Activated T-cell treated with anti-CD3 and anti-CD28 coated beads, Interleukin-2, amount 50 U/mL, for 4 hours (primary cell): Measurements from ENCODE around the gene TENM4. TPM values are rescaled to one million over a fixed set of nuclear protein-coding genes. Genes with fewer than 3 reads are reported as not detected.

Experiments
- ATAC-seq, 2 donors: fragments of 200-7000 bp; cut with Tn5 transposase; one replicate each; pipeline ENCODE4 v1.10.0; 2021
- DNase-seq: peaks from one replicate; pipeline ENCODE4 v3.0.0-alpha.2; 2020
- H3K27me3 Mint-ChIP-seq: one replicate; pipeline ENCODE4 v1.8.0; 2021; ENCODE audit warnings: low read depth, mixed read lengths
- H3K36me3 Mint-ChIP-seq: one replicate; pipeline ENCODE4 v1.8.0; 2022; ENCODE audit warnings: mixed read lengths; ENCODE audit not compliant: insufficient read depth
- H3K4me1 Mint-ChIP-seq: one replicate; pipeline ENCODE4 v1.8.0; 2021; ENCODE audit warnings: low read depth, mixed read lengths
- H3K4me3 Mint-ChIP-seq: one replicate; pipeline ENCODE4 v1.8.0; 2021; ENCODE audit warnings: mild to moderate bottlenecking, moderate library complexity, mixed read lengths
- H3K9me3 Mint-ChIP-seq: one replicate; pipeline ENCODE4 v1.8.0; 2021; ENCODE audit warnings: mixed read lengths
- total RNA-seq, 3 donors: library from RNA; stranded (reverse); gene quantifications; one replicate each; pipeline ENCODE4 v1.2.1, GENCODE V29; 2021

The TENM4 gene
- total RNA-seq, 3 donors from 2014 or later: 0.10 to 0.30 TPM; not detected in 1

- ATAC-seq (no peak), DNase-seq (no peak)
- H3K27me3 Mint-ChIP-seq: peaks cover 29% of the 10 kb centered on the region
- H3K4me1 Mint-ChIP-seq: no peaks in the 10 kb centered on the region
- H3K4me3 Mint-ChIP-seq: no peak overlapping the region
- no peaks in the 10 kb centered on the region for H3K9me3 Mint-ChIP-seq
- no peaks in the 10 kb centered on the region for H3K36me3 Mint-ChIP-seq
These were observed 742.2 kb downstream of the TENM4 start for GRCh38 chr11:78698612-78699011.

GRCh38 chr11:78696177-78696576 is 744.7 kb downstream of the TENM4 start:
- H3K4me3 Mint-ChIP-seq: no peak overlapping the region
- DNase-seq: no peak
- H3K27me3 Mint-ChIP-seq: peaks cover 28% of the 10 kb centered on the region
- H3K9me3 Mint-ChIP-seq: no peaks in the 10 kb centered on the region
- H3K36me3 Mint-ChIP-seq: no peaks in the 10 kb centered on the region
- H3K4me1 Mint-ChIP-seq: no peaks in the 10 kb centered on the region
- ATAC-seq: no peak

DNA sequence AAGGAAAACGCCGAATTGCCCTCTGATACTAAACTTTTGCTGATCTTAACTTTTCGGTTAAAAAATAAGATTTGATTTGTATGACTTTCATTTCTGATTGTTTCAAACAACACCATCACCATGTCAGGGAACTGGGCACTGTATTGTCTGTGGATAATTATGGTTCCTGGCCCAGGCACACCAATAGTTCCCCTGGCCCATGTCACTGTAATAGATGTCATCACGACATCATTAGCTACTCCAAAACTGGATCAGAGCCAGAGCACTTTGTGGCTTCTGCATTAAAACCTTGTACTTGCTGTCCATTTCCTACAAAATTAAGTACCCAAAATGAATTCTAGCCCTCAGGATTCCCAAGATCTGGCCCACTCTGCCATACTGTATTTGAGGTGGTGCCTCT is 746.7 kb downstream of the TENM4 start:
- H3K36me3 Mint-ChIP-seq: no peaks in the 10 kb centered on the region
- no peak overlapping the region for H3K4me3 Mint-ChIP-seq
- H3K27me3 Mint-ChIP-seq: peaks cover 30% of the 10 kb centered on the region
- H3K9me3 Mint-ChIP-seq: no peaks in the 10 kb centered on the region
- H3K4me1 Mint-ChIP-seq: no peaks in the 10 kb centered on the region
- DNase-seq (no peak), ATAC-seq (no peak)

- no peaks in the 10 kb centered on the region for H3K4me1 Mint-ChIP-seq
- DNase-seq (no peak), ATAC-seq (no peak)
- no peaks in the 10 kb centered on the region for H3K36me3 Mint-ChIP-seq
- H3K9me3 Mint-ChIP-seq: no peaks in the 10 kb centered on the region
- H3K4me3 Mint-ChIP-seq: no peak overlapping the region
- H3K27me3 Mint-ChIP-seq: peaks cover 19% of the 10 kb centered on the region
These were observed 749.6 kb downstream of the TENM4 start for GRCh38 chr11:78691215-78691614.

DNA sequence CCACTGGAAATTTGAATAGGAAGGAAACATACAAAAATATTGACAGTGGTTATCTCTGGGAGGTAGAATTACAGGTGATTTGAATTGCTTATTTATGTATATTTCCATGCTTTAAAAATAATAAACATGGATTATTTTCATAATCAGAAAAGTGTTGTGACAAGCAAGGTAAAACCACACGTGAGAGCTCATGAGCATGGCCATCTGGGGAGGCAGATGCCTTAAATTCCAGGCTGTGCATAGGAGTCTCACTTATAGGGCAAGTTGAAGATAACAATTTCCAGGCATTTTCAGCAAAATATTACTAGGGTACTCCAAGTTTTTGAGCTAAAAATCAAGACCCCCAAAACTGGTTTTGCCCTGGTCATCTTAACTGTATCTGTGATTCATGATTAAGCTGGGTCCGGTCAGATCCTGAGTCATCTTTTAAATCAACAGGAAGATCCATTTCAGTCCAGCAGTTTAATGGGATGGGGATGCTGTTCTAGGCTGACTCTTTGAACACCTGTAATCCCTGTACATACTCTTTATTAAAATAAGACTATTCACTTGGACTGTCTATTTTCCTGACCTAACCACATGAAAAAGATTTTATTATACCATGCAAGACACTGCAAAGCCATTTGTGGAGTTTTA is 750.4 kb downstream of the TENM4 start:
- DNase-seq (no peak), ATAC-seq (no peak)
- H3K36me3 Mint-ChIP-seq: no peaks in the 10 kb centered on the region
- no peaks in the 10 kb centered on the region for H3K4me1 Mint-ChIP-seq
- no peaks in the 10 kb centered on the region for H3K9me3 Mint-ChIP-seq
- H3K4me3 Mint-ChIP-seq: no peak overlapping the region
- peaks cover 15% of the 10 kb centered on the region for H3K27me3 Mint-ChIP-seq

DNA sequence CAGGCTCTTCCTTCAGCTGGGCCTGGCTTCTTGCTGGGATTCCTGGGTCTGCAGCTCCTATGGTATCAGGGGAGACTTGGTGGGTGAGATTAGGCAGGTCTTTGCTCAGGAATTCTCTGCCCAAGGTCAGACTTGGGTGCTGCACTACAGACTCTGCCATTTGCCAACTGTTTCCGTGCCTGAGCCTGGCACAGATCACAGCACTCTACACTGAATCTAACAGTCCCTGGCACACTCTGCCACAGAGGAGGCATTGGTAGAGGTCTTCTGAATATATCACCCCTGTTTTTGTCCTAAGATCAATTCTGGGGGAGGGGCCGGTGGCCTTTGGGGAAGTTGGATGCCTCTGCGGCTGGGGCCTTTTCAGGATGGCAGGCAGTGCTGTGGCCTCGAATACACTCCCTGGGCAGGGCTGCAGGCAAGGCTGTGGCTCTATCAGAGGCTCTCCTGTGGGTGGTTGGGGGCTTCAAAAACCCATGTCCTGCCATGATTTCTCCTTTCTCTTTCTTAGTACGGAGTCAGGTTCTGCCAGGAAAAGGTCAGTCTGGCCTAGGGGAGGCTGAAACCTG is 751.2 kb downstream of the TENM4 start:
- no peak overlapping the region for H3K4me3 Mint-ChIP-seq

DNA sequence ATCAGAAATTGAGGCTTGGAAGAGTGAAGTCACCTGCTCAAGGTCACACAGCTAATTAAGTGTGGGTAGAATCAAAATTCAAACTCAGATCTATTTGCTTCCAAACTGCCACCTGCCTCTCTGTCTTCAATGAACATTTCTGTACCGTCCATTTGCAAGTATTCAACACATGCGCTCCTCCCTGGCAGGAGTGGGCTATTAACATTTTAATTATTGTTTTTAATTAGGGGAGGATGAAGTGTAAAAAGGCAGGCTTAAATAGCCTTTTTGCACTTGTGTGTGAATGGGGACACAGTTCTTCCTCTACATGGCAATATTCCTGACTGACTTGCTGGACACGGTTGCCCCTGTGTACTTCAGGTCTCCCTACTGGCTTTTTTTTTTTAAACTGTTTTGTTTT is 751.7 kb downstream of the TENM4 start:
- DNase-seq: no peak
- Mint-ChIP-seq H3K9me3 (no peaks in the 10 kb centered on the region), H3K36me3 (no peaks in the 10 kb centered on the region), H3K4me3 (no peak overlapping the region), H3K4me1 (no peaks in the 10 kb centered on the region), H3K27me3 (peaks cover 18% of the 10 kb centered on the region)
- ATAC-seq: no peak

More for the DNA sequence above, 751.2 kb downstream of the TENM4 start:
- ATAC-seq (no peak), DNase-seq (no peak)
- Mint-ChIP-seq H3K9me3 (no peaks in the 10 kb centered on the region), H3K36me3 (no peaks in the 10 kb centered on the region), H3K27me3 (peaks cover 18% of the 10 kb centered on the region), H3K4me1 (no peaks in the 10 kb centered on the region)

- Mint-ChIP-seq H3K36me3 (no peaks in the 10 kb centered on the region), H3K27me3 (peaks cover 21% of the 10 kb centered on the region), H3K4me3 (no peak overlapping the region), H3K9me3 (no peaks in the 10 kb centered on the region), H3K4me1 (no peaks in the 10 kb centered on the region)
- no peak for DNase-seq
- no peak for ATAC-seq
These were observed 752.4 kb downstream of the TENM4 start for GRCh38 chr11:78688460-78688859.

- Mint-ChIP-seq H3K36me3 (no peaks in the 10 kb centered on the region), H3K9me3 (no peaks in the 10 kb centered on the region), H3K4me3 (no peak overlapping the region), H3K27me3 (peaks cover 15% of the 10 kb centered on the region), H3K4me1 (no peaks in the 10 kb centered on the region)
- ATAC-seq (no peak), DNase-seq (no peak)
These were observed 755.7 kb downstream of the TENM4 start for GRCh38 chr11:78685156-78685555.

GRCh38 chr11:78684377-78684776 is 756.5 kb downstream of the TENM4 start:
- Mint-ChIP-seq H3K4me1 (no peaks in the 10 kb centered on the region), H3K9me3 (no peaks in the 10 kb centered on the region), H3K4me3 (no peak overlapping the region), H3K36me3 (no peaks in the 10 kb centered on the region), H3K27me3 (peaks cover 14% of the 10 kb centered on the region)
- ATAC-seq: no peak
- DNase-seq: no peak

DNA sequence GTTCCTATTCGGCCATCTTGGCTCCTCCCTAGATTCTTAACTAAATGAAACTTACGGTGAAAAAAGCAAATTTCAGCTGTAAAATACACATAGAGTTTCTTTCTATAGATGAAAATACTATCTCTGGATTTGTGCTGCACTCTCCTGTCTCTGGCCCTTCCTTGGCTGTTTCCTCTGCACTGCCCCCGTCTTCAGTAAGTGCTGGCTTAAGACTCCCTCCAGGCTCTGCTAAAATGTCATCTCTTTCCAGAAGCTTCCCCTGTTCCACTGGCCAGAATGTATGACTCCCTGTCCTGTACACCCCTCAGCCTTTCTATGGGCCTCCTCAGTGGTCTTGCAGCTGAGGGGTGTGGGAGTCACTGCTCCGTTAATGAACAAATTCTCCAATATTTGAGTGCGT is 757.1 kb downstream of the TENM4 start:
- DNase-seq (no peak), ATAC-seq (no peak)
- Mint-ChIP-seq H3K4me1 (no peaks in the 10 kb centered on the region), H3K4me3 (no peak overlapping the region), H3K36me3 (no peaks in the 10 kb centered on the region), H3K27me3 (peaks cover 14% of the 10 kb centered on the region), H3K9me3 (no peaks in the 10 kb centered on the region)

GRCh38 chr11:78676026-78676557 is 764.7 kb downstream of the TENM4 start:
- H3K9me3 Mint-ChIP-seq: no peaks in the 10 kb centered on the region
- no peaks in the 10 kb centered on the region for H3K36me3 Mint-ChIP-seq
- no peaks in the 10 kb centered on the region for H3K4me1 Mint-ChIP-seq
- no peak for DNase-seq
- no peaks in the 10 kb centered on the region for H3K27me3 Mint-ChIP-seq
- no peak overlapping the region for H3K4me3 Mint-ChIP-seq
- no peak for ATAC-seq

- H3K4me3 Mint-ChIP-seq: no peak overlapping the region
- H3K36me3 Mint-ChIP-seq: no peaks in the 10 kb centered on the region
- DNase-seq (no peak), ATAC-seq (no peak)
- peaks cover 2% of the 10 kb centered on the region for H3K27me3 Mint-ChIP-seq
- H3K9me3 Mint-ChIP-seq: no peaks in the 10 kb centered on the region
- H3K4me1 Mint-ChIP-seq: no peaks in the 10 kb centered on the region
These were observed 767.8 kb downstream of the TENM4 start for GRCh38 chr11:78672850-78673620.

GRCh38 chr11:78669249-78669648 is 771.6 kb downstream of the TENM4 start:
- no peaks in the 10 kb centered on the region for H3K36me3 Mint-ChIP-seq
- H3K4me1 Mint-ChIP-seq: no peaks in the 10 kb centered on the region
- ATAC-seq (no peak), DNase-seq (no peak)
- H3K27me3 Mint-ChIP-seq: peaks cover 2% of the 10 kb centered on the region
- no peak overlapping the region for H3K4me3 Mint-ChIP-seq
- H3K9me3 Mint-ChIP-seq: no peaks in the 10 kb centered on the region

DNA sequence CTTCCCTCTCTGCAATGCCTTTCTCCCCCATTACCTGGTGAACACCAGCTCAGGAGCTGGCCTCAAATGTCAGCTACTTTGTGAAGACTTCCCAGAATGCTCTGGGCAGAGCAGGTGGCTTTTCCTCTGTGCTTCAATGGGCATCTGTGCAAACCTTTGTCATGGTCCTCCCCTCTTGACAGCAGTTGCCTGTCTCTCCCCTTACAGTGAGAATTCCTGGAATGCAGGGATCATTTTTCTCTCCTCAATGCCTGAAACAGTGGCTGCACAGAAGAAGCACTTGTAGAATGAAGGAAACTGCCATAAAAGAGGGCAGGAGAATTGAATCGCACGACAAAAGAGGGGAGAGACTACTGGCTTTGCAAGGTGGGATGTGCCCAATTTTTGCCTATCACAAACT is 773.4 kb downstream of the TENM4 start:
- no peaks in the 10 kb centered on the region for H3K36me3 Mint-ChIP-seq
- ATAC-seq (no peak), DNase-seq (no peak)
- peaks cover 5% of the 10 kb centered on the region for H3K27me3 Mint-ChIP-seq
- no peaks in the 10 kb centered on the region for H3K4me1 Mint-ChIP-seq
- no peak overlapping the region for H3K4me3 Mint-ChIP-seq
- H3K9me3 Mint-ChIP-seq: no peaks in the 10 kb centered on the region
